Measurements from ENCODE around the gene SRP54.
"Not testable (repeated sequence)": the region's sequence is repeated elsewhere in the genome, so short reads cannot be mapped to it uniquely, and the experiment has no call there.

Gene SRP54

DNA sequence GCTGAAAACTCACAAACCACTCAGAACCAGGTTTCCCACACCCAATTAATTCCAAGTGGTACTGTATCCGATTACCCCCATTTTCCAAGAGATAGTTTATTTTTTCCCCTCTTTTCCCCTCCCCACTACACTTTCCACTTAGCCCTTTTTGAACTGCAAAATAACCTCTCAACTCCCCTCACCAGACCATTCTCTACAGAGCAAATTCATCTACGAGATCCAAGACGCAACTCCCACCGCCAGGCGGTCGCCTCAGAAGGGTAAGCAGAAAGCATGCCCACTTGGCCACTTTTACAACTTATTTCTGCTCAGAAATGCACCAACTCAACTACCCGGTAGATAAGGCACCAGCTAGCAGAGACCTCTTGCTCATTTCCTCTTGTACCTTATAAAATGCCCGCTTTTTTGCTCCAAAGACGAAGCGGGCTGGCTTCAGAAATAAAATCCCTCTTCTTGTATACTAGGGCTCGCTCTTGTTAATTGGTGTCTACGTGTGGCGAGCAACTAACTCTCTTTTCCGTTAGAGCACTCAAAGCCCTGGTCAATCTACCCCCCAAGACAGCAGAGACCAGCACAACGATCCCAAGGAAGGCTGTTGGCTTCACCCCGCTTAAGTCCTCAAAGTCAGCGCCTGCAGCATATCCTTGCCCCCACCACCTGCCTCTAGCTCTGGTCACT, 910 bp upstream of the SRP54 start:
- Histone ChIP-seq H3K4me3 (peak overlapping the region; percentile 66 to 95 (median 78)), H3K27ac (peak overlapping the region; percentile 24 to 97 (median 92))

- H3K4me3 ChIP-seq, result peak overlapping the region; percentile 66 to 95 (median 78)
- H3K27ac ChIP-seq, result peak overlapping the region; percentile 70 to 97 (median 92)
Observed at GRCh38 chr14:34983148-34983760, 462 bp downstream of the SRP54 start.

GRCh38 chr14:34983786-34984185, 994 bp downstream of the SRP54 start:
- H3K27ac ChIP-seq, result peak overlapping the region in 11 of 21 experiments; percentile 85 to 97 (median 92)
- peak overlapping the region; percentile 66 to 95 (median 78) for H3K4me3 ChIP-seq

DNA sequence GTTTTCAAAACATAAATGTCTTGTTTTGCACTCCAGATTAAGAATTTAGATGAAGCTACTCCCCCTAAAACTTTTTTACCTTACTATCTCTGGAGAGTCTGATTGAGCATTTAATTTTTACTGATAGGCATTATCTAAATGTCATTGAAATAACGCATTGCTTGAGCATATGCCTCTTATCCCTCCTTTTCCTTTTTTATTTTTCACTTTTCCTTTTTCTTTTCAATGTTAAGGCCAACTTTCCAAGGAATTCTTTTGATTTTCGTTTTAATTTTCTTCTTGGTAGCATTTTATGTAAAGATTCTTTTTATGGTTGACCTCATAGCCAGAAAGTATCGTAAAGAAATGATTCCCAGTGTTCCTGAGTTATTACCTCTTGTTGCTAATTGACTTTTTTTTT, 2.9 kb downstream of the SRP54 start:
- H3K27ac ChIP-seq, result no peak overlapping the region
- H3K4me3 ChIP-seq, result no peak overlapping the region

DNA sequence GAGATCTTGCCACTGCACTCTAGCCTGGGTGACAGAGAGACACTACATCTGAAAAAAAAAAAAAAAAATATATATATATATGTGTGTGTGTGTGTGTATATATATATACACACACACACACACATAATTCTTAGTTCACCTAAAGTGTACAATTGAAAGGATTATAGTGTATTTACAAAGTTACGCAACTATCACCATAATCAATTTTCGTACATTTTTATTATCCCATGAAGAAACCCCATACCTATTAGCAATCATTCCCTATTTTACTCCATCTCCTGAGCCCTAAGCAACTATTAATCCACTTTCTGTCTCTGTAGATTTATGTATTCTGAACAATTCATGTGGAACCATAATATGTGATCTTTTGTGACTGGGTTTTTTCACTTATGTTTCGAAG, 4.4 kb downstream of the SRP54 start:
- no peak overlapping the region for H3K4me3 ChIP-seq
- H3K27ac ChIP-seq, result no peak overlapping the region

- Histone ChIP-seq H3K27ac (no peak overlapping the region), H3K4me3 (no peak overlapping the region)
Observed at GRCh38 chr14:34989762-34990161, 7.0 kb downstream of the SRP54 start.

GRCh38 chr14:34993426-34993825, 10.6 kb downstream of the SRP54 start:
- Histone ChIP-seq H3K4me3 (no peak overlapping the region), H3K27ac (no peak overlapping the region)

GRCh38 chr14:34994668-34995067, 11.9 kb downstream of the SRP54 start:
- no peak overlapping the region for H3K27ac ChIP-seq
- no peak overlapping the region for H3K4me3 ChIP-seq

DNA sequence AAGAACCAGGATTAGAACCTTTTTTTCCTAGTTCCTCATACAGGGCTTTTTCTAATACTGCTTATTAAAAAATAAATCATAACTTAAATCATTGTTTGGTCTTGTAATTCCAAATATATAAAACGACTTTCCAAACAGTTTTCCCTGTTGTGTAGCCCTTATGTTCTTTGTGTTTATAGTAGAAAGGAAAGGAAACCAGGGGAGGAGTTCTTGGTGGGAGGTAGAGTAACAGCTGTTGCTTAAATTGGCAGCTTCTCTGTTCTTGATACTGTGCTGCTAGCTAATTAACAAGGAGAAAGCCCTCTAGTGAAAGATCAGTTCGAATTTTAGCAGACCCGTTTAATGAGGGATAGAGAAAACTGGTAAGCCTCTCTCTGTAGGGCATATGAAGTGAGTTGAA, 15.0 kb downstream of the SRP54 start:
- no peak overlapping the region for H3K27ac ChIP-seq

GRCh38 chr14:34999500-34999899, 16.7 kb downstream of the SRP54 start:
- no peak overlapping the region for H3K4me3 ChIP-seq
- no peak overlapping the region for H3K27ac ChIP-seq

More for the DNA sequence above, 15.0 kb downstream of the SRP54 start:
- no peak overlapping the region for H3K4me3 ChIP-seq

DNA sequence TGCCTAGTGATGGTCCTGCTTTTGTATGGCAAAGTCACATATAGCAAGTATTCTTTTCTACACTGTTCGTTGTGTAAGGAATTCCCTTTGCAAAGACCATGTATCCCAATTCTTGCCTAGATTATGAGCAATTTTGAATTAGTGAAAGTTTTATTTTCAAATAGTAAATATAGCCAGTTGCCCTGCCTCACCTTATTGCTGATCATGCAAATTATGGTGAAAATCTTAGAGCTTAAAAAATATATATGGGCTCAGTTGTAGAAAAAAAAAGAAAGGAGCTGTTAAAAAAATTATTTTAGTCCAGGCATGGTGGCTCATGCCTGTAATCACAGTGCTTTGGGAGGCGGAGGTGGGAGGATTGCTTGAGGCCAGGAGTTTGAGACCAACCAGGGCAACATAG, 18.8 kb downstream of the SRP54 start:
- H3K27ac ChIP-seq, result no peak overlapping the region
- no peak overlapping the region for H3K4me3 ChIP-seq

DNA sequence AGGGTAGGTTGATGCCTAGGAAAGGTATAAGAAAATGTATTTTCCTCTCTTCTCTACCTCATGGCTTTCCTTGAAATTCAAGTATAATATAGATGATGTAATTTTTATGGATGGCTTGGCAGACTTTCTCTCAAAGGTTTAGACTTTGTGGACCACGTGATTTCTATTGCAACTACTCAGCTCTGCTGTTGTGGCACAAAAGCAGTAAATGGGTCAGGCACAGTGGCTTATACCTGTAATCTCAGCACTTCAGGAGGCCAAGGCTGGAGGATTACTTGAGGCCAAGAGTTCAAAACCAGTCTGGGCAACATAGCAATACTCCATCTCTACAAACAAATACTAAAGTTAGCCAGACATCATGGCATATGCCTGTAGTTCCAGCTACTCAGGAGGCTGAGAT, 22.0 kb downstream of the SRP54 start:
- H3K27ac ChIP-seq, result no peak overlapping the region
- no peak overlapping the region for H3K4me3 ChIP-seq

DNA sequence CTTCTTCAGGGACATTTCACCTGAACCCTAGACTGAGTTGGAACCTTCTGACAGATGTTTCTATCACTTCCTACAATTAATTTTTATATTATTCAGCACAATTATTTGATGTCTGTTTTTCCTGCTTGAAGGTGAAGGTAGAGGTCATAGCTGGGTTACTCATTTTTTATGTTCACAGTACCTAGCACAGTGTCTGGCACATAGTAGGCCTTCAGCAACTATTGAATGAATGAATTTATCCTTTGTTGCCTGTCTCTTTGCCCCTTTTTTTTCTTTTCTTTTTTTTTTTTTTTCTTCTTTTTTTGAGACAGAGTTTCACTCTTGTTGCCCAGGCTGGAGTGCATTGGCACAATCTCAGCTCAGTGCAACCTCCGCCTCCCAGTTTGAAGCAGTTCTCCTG, 33.8 kb downstream of the SRP54 start:
- no peak overlapping the region for H3K4me3 ChIP-seq
- no peak overlapping the region for H3K27ac ChIP-seq

GRCh38 chr14:35020713-35021112, 37.9 kb downstream of the SRP54 start:
- Histone ChIP-seq H3K4me3 (no peak overlapping the region), H3K27ac (no peak overlapping the region)

GRCh38 chr14:35028435-35028834, 45.6 kb downstream of the SRP54 start:
- no peak overlapping the region for H3K4me3 ChIP-seq
- no peak overlapping the region for H3K27ac ChIP-seq

GRCh38 chr14:35032562-35032961, 49.8 kb downstream of the SRP54 start:
- H3K4me3 ChIP-seq, result no peak overlapping the region
- no peak overlapping the region for H3K27ac ChIP-seq

DNA sequence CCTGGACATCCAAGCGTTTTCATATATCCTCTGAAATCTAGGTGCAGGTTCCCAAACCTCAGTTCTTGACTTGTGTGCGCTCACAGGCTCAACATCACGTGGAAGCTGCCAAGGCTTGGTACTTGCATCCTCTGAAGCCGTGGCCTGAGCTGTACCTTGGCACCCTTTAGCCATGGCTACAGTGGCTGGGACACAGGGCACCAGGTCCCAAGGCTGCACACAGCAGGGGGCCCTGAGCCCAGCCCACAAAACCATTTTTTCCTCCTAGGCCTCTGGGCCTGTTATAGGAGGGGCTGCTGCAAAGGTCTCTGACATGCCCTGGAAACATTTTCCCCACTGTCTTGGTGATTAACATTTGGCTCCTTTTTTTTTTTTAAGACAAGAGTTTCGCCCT, 51.6 kb downstream of the SRP54 start:
- H3K27ac ChIP-seq, result no peak overlapping the region
- no peak overlapping the region for H3K4me3 ChIP-seq

GRCh38 chr14:35034944-35035554, 52.3 kb downstream of the SRP54 start:
- H3K4me3 ChIP-seq, H3K27ac ChIP-seq: not testable (repeated sequence)

DNA sequence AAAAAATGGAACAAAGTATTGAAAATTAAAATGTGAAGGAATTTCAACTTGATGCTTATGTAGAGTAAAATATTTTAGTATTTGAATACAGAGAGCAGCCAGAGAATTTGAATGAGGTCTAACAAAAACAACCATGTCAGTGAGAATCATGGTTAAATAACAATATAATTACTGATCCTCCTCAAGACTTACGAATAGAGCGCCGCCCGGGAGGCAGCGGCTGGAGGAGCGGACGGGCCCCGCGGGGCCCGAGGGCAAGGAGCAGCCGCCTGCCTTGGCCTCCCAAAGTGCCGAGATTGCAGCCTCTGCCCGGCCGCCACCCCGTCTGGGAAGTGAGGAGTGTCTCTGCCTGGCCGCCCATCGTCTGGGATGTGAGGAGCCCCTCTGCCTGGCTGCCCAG, 55.5 kb downstream of the SRP54 start:
- H3K4me3 ChIP-seq, H3K27ac ChIP-seq: not testable (repeated sequence)

- no peak overlapping the region for H3K4me3 ChIP-seq
- H3K27ac ChIP-seq, result no peak overlapping the region
Observed at GRCh38 chr14:35042632-35043031, 59.8 kb downstream of the SRP54 start.

GRCh38 chr14:35043046-35043445, 60.3 kb downstream of the SRP54 start:
- Histone ChIP-seq H3K4me3 (no peak overlapping the region), H3K27ac (peak overlapping the region in 1 of 21 experiments; percentile 34)

All from skin epidermis (tissue), 12 donors.